GM19238 (cell line): ENCODE results near the gene SAC3D1.

Experiments
- DNase-seq: peaks from one replicate; pipeline ENCODE4 v3.0.0; 2011; ENCODE audit warnings: low spot score; ENCODE audit not compliant: insufficient read length

SAC3D1 gene

GRCh38 chr11:65087827-65088226, 46.8 kb downstream of the SAC3D1 start:
- DNase-seq = no peak

- DNase-seq = no peak
Observed at GRCh38 chr11:65089621-65090020, 48.6 kb downstream of the SAC3D1 start.

GRCh38 chr11:65090628-65091027, 49.6 kb downstream of the SAC3D1 start:
- DNase-seq = no peak
